ENCODE data around the gene CALCR. TPM values are rescaled to one million over a fixed set of nuclear protein-coding genes. Genes with fewer than 3 reads are reported as not detected.

The CALCR gene
- total RNA-seq, 1 experiment from 2014 or later, result not detected

DNA sequence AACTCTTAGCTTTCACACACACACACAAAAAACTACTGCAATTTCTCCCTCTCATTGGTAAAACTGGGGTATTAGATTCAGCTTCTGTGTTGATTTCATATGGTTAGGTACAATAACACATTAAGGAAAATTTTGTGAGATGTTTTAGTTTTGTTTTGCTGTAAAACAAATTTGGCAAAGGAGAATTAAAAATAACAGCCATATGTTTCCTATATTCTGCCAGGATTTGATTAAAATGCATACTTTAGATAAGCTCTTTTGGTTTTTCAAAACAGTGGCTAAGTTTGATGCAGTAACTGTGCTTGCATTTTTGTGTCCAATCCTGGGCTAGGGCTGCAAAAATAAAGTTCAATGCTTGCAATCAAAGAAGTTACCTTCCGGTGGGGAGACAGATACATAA is 126.3 kb downstream of the CALCR start:
- Histone ChIP-seq H3K9ac (ENCODE audit: low read length) (no peak overlapping the region), H3K36me3 (ENCODE audit: low read depth, low read length) (no peaks in the 10 kb centered on the region), H3F3A (ENCODE audit: low read length, unreplicated experiment) (no peaks in the 10 kb centered on the region), H3K4me3 (ENCODE audit: low read length) (no peak overlapping the region), H3K4me1 (ENCODE audit: insufficient read depth, low read length) (no peaks in the 10 kb centered on the region), H4K20me1 (ENCODE audit: low read length) (no peaks in the 10 kb centered on the region), H3K4me2 (ENCODE audit: low read length) (no peak overlapping the region), H3K9me3 (ENCODE audit: low read length) (no peaks in the 10 kb centered on the region), H2AFZ (ENCODE audit: low read length) (no peak overlapping the region), H3K27me3 (ENCODE audit: low read length) (peaks cover 84% of the 10 kb centered on the region), H3K27ac (ENCODE audit: low read length) (no peak overlapping the region), H3K79me2 (ENCODE audit: low read length) (no peaks in the 10 kb centered on the region), H3K9me2 (replicated peaks; ENCODE audit: low read length) (no peaks in the 10 kb centered on the region)
- ChIA-PET POLR2A (ENCODE audit: unreplicated experiment) (interaction anchor here (0.7 kb wide), 1 partner anchor 263 kb away, joined by 3 read pairs; no protein-coding TSS in a partner anchor), CTCF (no interaction called here)
- ATAC-seq, result no peak
- TF ChIP-seq EZH2 (IDR thresholded peaks at IDR 0.05; ENCODE audit: low read length, unreplicated experiment), result no peak
- TF ChIP-seq, protein P1, sequence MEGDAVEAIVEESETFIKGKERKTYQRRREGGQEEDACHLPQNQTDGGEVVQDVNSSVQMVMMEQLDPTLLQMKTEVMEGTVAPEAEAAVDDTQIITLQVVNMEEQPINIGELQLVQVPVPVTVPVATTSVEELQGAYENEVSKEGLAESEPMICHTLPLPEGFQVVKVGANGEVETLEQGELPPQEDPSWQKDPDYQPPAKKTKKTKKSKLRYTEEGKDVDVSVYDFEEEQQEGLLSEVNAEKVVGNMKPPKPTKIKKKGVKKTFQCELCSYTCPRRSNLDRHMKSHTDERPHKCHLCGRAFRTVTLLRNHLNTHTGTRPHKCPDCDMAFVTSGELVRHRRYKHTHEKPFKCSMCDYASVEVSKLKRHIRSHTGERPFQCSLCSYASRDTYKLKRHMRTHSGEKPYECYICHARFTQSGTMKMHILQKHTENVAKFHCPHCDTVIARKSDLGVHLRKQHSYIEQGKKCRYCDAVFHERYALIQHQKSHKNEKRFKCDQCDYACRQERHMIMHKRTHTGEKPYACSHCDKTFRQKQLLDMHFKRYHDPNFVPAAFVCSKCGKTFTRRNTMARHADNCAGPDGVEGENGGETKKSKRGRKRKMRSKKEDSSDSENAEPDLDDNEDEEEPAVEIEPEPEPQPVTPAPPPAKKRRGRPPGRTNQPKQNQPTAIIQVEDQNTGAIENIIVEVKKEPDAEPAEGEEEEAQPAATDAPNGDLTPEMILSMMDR (conservative IDR thresholded peaks at IDR 0.05; ENCODE audit: low read depth, low read length), result no peak
- TF ChIP-seq EZH2phosphoT487 (IDR thresholded peaks at IDR 0.05; ENCODE audit: borderline replicate concordance, low read length), result no peak
- BruUV-seq (replicated peaks), result no TSS peak
- DNase-seq, result no peak
- intact Hi-C loops (cut with micrococcal nuclease), result no loop called here

DNA sequence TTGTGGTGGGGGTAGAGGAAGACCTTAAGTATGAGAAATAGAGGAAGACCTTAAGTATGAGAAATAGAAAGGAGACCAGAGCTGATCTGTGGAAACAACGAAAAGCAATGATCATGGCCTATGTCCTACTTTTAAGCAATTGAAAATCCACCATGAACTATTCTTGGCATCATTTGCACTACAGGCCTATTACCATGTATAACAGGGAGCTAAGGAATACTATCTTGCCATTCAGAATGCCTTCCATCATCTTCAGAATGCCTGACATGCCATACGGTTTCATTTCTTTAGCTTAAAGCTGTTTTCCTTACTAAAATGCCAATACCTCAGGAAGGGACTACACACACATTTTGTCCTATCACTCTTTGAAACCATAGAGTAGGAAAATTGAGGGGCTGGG is 127.0 kb downstream of the CALCR start:
- Histone ChIP-seq H2AFZ (ENCODE audit: low read length) (no peak overlapping the region), H3K36me3 (ENCODE audit: low read depth, low read length) (no peaks in the 10 kb centered on the region), H3K4me2 (ENCODE audit: low read length) (no peak overlapping the region), H3K27ac (ENCODE audit: low read length) (no peak overlapping the region), H4K20me1 (ENCODE audit: low read length) (no peaks in the 10 kb centered on the region), H3K4me1 (ENCODE audit: insufficient read depth, low read length) (no peaks in the 10 kb centered on the region), H3K9ac (ENCODE audit: low read length) (no peak overlapping the region), H3K9me3 (ENCODE audit: low read length) (no peaks in the 10 kb centered on the region), H3K9me2 (replicated peaks; ENCODE audit: low read length) (no peaks in the 10 kb centered on the region), H3K79me2 (ENCODE audit: low read length) (no peaks in the 10 kb centered on the region), H3F3A (ENCODE audit: low read length, unreplicated experiment) (no peaks in the 10 kb centered on the region), H3K4me3 (ENCODE audit: low read length) (no peak overlapping the region), H3K27me3 (ENCODE audit: low read length) (peaks cover 79% of the 10 kb centered on the region)
- POLR2A ChIA-PET (ENCODE audit: unreplicated experiment), result no interaction called here
- no peak for ATAC-seq
- DNase-seq, result no peak
- TF ChIP-seq, protein P1 (conservative IDR thresholded peaks at IDR 0.05; ENCODE audit: low read depth, low read length), result no peak
- TF ChIP-seq EZH2phosphoT487 (IDR thresholded peaks at IDR 0.05; ENCODE audit: borderline replicate concordance, low read length), result no peak
- no peak for TF ChIP-seq EZH2 (IDR thresholded peaks at IDR 0.05; ENCODE audit: low read length, unreplicated experiment)
- BruUV-seq (replicated peaks), result no TSS peak
- intact Hi-C loops (cut with micrococcal nuclease), result no loop called here
- CTCF ChIA-PET, result no interaction called here

DNA sequence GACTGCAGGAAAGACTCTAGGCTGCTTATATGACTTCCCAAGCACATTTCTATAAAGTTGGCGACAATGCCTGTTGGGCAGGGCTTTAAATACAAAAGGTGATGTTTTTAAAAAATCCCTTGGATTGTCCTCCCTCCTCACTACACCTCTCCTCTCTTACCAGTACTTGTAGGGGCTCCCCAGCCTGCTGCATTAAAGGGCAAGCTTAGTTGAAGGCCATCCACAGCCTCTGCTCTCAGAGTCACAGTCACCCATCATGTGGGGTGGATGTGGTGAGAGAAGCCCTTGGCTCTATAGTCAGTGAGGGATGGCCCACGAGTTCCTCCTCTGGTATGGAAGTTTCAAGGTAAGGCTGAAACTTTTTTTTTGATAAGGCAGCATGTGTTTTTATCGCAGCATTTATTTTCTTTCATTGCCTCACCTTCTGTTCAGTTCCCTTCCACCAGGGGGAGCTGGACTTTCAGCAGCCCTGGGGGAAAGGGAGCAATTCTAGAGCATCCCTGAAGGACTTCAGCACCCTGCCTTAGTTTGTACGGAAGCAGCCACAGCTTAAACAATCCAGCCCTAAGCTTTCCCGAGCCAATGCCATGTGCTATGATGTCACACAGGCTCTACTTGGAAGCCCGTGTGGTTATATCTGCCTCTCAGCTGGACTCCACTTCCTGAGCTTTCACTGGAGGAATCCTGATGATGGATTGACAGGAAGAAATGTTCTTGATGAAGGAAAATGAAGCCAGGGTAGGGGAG is 131.9 kb downstream of the CALCR start:
- Histone ChIP-seq H3K4me2 (ENCODE audit: low read length) (no peak overlapping the region), H4K20me1 (ENCODE audit: low read length) (no peaks in the 10 kb centered on the region), H3K27me3 (ENCODE audit: low read length) (peaks cover 74% of the 10 kb centered on the region), H3K4me3 (ENCODE audit: low read length) (no peak overlapping the region), H3K4me1 (ENCODE audit: insufficient read depth, low read length) (no peaks in the 10 kb centered on the region), H3K9me2 (replicated peaks; ENCODE audit: low read length) (no peaks in the 10 kb centered on the region), H3K9ac (ENCODE audit: low read length) (no peak overlapping the region), H2AFZ (ENCODE audit: low read length) (no peak overlapping the region), H3K36me3 (ENCODE audit: low read depth, low read length) (no peaks in the 10 kb centered on the region), H3K9me3 (ENCODE audit: low read length) (no peaks in the 10 kb centered on the region), H3K79me2 (ENCODE audit: low read length) (no peaks in the 10 kb centered on the region), H3K27ac (ENCODE audit: low read length) (no peak overlapping the region), H3F3A (ENCODE audit: low read length, unreplicated experiment) (no peaks in the 10 kb centered on the region)
- intact Hi-C loops (cut with micrococcal nuclease), result no loop called here
- DNase-seq (peak; percentile 49), ATAC-seq (peak; percentile 50; the same call in 1 of the 2 replicates)
- no TSS peak for BruUV-seq (replicated peaks)
- ChIA-PET POLR2A (ENCODE audit: unreplicated experiment) (no interaction called here), CTCF (interaction anchor here (0.5 to 0.6 kb wide), 2 partner anchors 141 to 216 kb away, joined by 3 to 6 read pairs; partner anchors contain the start of gene HEPACAM2)
- TF ChIP-seq, protein P1 (conservative IDR thresholded peaks at IDR 0.05; ENCODE audit: low read depth, low read length), result peak; percentile 78
- TF ChIP-seq EZH2 (IDR thresholded peaks at IDR 0.05; ENCODE audit: low read length, unreplicated experiment), result no peak
